PC-3 (cell line): Measurements from ENCODE around the gene VPS52. TPM values are rescaled to one million over a fixed set of nuclear protein-coding genes. Genes with fewer than 3 reads are reported as not detected.
A peak's percentile ranks its signal among the peaks of the same experiment; 100 is the strongest.

Experiments
- ATAC-seq: fragments of 200-7000 bp; cut with Tn5 transposase; 2 replicates; pipeline ENCODE4 v1.9.1; 2020; ENCODE audit warnings: mild to moderate bottlenecking, moderate library complexity
- BruUV-seq: library from RNA; stranded (reverse); fragments of 400-500 nt; replicated peaks from 2 replicates; lab custom pipeline; 2021; lab: Mats Ljungman, UMichigan
- CTCF ChIA-PET: fragments of 300-600 bp; sonication (Branson Sonifier 250); formaldehyde crosslinking; loops from one replicate; lab custom pipeline; 2022; ENCODE audit warnings: antibody characterized with exemption; lab: Charles Lee
- POLR2A ChIA-PET: fragments of 300-600 bp; sonication (Branson Sonifier 250); formaldehyde crosslinking; loops from one replicate; lab custom pipeline; 2022; ENCODE audit warnings: antibody characterized with exemption; ENCODE audit not compliant: unreplicated experiment; lab: Charles Lee
- DNase-seq: peaks from one replicate; pipeline ENCODE4 v3.0.0-alpha.2; 2015
- H2AFZ ChIP-seq: fragments of 300-600 bp; sonication (generic); 2 replicates; pipeline ENCODE4 v1.6.0; 2016; ENCODE audit warnings: antibody characterized with exemption, low read length
- H3F3A ChIP-seq: fragments of 300-600 bp; sonication (generic); one replicate; pipeline ENCODE4 v1.6.0; 2017; ENCODE audit warnings: antibody characterized with exemption, low read length, control low read depth, mild to moderate bottlenecking; ENCODE audit not compliant: unreplicated experiment
- H3K27ac ChIP-seq: fragments of 300-600 bp; sonication (generic); 2 replicates; pipeline ENCODE4 v1.5.1; 2016; ENCODE audit warnings: mild to moderate bottlenecking, low read length
- H3K27me3 ChIP-seq: fragments of 300-600 bp; sonication (generic); 2 replicates; pipeline ENCODE4 v1.6.1; 2016; ENCODE audit warnings: low read length, mixed read lengths
- H3K36me3 ChIP-seq: fragments of 300-600 bp; sonication (generic); 2 replicates; pipeline ENCODE4 v1.6.1; 2016; ENCODE audit warnings: low read depth, mixed run types, low read length, mixed read lengths
- H3K4me1 ChIP-seq: fragments of 300-600 bp; sonication (generic); 2 replicates; pipeline ENCODE4 v1.5.1; 2016; ENCODE audit warnings: low read length; ENCODE audit not compliant: insufficient read depth
- H3K4me2 ChIP-seq: fragments of 300-600 bp; sonication (generic); 2 replicates; pipeline ENCODE4 v1.6.0; 2016; ENCODE audit warnings: low read length
- H3K4me3 ChIP-seq: fragments of 300-600 bp; sonication (generic); 2 replicates; pipeline ENCODE4 v1.5.1; 2016; ENCODE audit warnings: mild to moderate bottlenecking, low read length, mixed read lengths
- H3K79me2 ChIP-seq: fragments of 300-600 bp; sonication (generic); 2 replicates; pipeline ENCODE4 v1.6.1; 2017; ENCODE audit warnings: low read length, mixed read lengths
- H3K9ac ChIP-seq: fragments of 300-600 bp; sonication (generic); 2 replicates; pipeline ENCODE4 v1.6.0; 2016; ENCODE audit warnings: mild to moderate bottlenecking, low read length
- H3K9me2 ChIP-seq: fragments of 300-600 bp; sonication (generic); replicated peaks from 2 replicates; pipeline ENCODE4 v1.6.1; 2016; ENCODE audit warnings: mixed run types, low read length, mixed read lengths
- H3K9me3 ChIP-seq: fragments of 300-600 bp; sonication (generic); 2 replicates; pipeline ENCODE4 v1.6.1; 2016; ENCODE audit warnings: low read length, mixed read lengths
- H4K20me1 ChIP-seq: fragments of 300-600 bp; sonication (generic); 2 replicates; pipeline ENCODE4 v1.6.1; 2016; ENCODE audit warnings: low read length, mixed read lengths
- EZH2 ChIP-seq: fragments of 300-600 bp; sonication (generic); IDR thresholded peaks from one replicate; pipeline ENCODE4 v1.6.1; 2017; ENCODE audit warnings: antibody characterized with exemption, mild to moderate bottlenecking, low read length; ENCODE audit not compliant: unreplicated experiment
- EZH2phosphoT487 ChIP-seq: fragments of 300-600 bp; sonication (generic); IDR thresholded peaks from 2 replicates; pipeline ENCODE4 v1.6.1; 2018; ENCODE audit warnings: mild to moderate bottlenecking, antibody characterized with exemption, low read length, borderline replicate concordance
- intact Hi-C: fragments of 100-400 bp; cut with micrococcal nuclease; formaldehyde crosslinking; loops from 2 replicates; pipeline ENCODE4 v1.9.0; 2023
- total RNA-seq: library from RNA; depleted of rRNA; stranded (reverse); fragments of >200 nt; gene quantifications from 2 replicates; pipeline ENCODE4 v1.2.3, GENCODE V29; 2014
- TF ChIP-seq, protein P1 (sequence below): fragments of 300-600 bp; sonication (generic); conservative IDR thresholded peaks from 2 replicates; pipeline ENCODE4 v1.5.1; 2017; ENCODE audit warnings: antibody characterized with exemption, low read depth, mild to moderate bottlenecking, low read length

The VPS52 gene
- total RNA-seq, 1 experiment from 2014 or later: 33.7 TPM

DNA sequence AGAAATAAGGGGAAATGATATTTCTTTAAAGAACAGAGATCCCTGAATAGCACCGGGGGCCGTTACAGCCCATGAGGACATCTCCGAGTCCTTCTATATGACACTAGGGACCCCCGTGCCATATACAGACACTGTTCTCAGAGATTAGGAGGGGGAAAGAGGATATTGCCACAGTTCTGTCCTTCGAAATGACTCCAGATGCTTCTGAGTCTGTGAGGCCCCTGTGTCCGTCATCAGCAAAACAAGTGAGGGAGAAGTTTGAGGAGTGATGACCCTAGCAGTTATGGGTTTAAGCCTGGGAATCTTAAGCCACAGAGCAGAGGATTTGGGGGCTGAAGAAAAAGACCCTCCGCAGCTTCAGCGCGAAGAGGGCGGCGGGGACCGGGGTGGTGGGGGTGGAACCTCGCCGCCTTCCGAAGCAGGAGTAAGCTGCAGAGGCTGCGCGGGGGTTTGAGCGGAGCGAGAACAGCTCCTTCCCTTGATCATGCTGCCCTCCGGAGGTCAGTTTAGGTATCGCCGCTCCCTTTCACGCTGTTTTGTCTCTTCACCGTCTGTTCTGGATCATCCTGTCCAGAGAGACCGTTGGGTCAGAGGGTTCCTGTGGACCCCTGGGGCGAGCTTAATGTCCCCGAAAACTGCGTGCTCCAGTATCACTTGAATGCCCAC lies 23.6 kb downstream of the VPS52 start:
- Histone ChIP-seq H4K20me1 (no peaks in the 10 kb centered on the region), H3K4me2 (peak overlapping the region; percentile 89), H3K79me2 (no peaks in the 10 kb centered on the region), H3F3A (peaks cover 7% of the 10 kb centered on the region), H3K27me3 (0 out of 2 replicates have a peak, but pooled peaks cover 5% of the 10 kb centered on the region), H3K4me3 (peak overlapping the region; percentile 70), H3K9me3 (no peaks in the 10 kb centered on the region), H3K27ac (peak overlapping the region; percentile 29), H3K4me1 (peaks cover 30% of the 10 kb centered on the region), H3K36me3 (no peaks in the 10 kb centered on the region), H2AFZ (peak overlapping the region; percentile 70), H3K9me2 (no peaks in the 10 kb centered on the region), H3K9ac (peak overlapping the region; percentile 38; the same call in 1 of the 2 replicates)
- DNase-seq (peak; percentile 94), ATAC-seq (peak; percentile 45)
- CTCF ChIA-PET: interaction anchor here (0.6 to 1.3 kb wide), 5 partner anchors 42 to 257 kb away, joined by 3 to 7 read pairs (median 3); no protein-coding TSS in a partner anchor
- intact Hi-C loops: loop anchor here (1.0 to 2.0 kb wide), 4 partner anchors 41 to 234 kb away; no protein-coding TSS in a partner anchor
- BruUV-seq: no TSS peak
- TF ChIP-seq EZH2 (no peak), EZH2phosphoT487 (no peak)
- TF ChIP-seq, protein P1, sequence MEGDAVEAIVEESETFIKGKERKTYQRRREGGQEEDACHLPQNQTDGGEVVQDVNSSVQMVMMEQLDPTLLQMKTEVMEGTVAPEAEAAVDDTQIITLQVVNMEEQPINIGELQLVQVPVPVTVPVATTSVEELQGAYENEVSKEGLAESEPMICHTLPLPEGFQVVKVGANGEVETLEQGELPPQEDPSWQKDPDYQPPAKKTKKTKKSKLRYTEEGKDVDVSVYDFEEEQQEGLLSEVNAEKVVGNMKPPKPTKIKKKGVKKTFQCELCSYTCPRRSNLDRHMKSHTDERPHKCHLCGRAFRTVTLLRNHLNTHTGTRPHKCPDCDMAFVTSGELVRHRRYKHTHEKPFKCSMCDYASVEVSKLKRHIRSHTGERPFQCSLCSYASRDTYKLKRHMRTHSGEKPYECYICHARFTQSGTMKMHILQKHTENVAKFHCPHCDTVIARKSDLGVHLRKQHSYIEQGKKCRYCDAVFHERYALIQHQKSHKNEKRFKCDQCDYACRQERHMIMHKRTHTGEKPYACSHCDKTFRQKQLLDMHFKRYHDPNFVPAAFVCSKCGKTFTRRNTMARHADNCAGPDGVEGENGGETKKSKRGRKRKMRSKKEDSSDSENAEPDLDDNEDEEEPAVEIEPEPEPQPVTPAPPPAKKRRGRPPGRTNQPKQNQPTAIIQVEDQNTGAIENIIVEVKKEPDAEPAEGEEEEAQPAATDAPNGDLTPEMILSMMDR: peak; percentile 83
- POLR2A ChIA-PET: interaction anchor here (0.6 to 0.8 kb wide), 3 partner anchors 13 to 43 kb away, joined by 4 to 7 read pairs (median 6); partner anchors contain the start of genes B3GALT4 and HSD17B8

DNA sequence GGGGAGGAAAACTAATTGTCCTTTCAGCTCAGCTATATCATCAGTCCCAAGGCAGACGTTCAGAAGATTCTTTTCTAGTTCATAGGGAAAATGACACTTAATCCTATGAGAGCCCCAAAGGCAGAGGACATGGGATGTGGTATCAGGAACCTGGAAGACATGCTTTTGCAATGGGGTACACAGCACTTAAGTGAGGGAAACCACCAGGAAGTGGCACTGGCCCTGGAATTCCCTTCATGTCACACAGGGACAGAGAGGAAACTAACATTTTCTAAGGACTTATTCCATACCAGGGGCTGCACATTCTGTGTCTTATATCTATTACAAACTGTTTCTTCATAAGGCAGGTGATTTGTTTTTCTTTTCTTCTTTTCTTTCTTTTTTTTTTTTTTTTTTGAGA lies 28.2 kb downstream of the VPS52 start:
- BruUV-seq: no TSS peak
- Histone ChIP-seq H3K4me3 (no peak overlapping the region), H3K9me3 (no peaks in the 10 kb centered on the region), H4K20me1 (no peaks in the 10 kb centered on the region), H3K9me2 (no peaks in the 10 kb centered on the region), H3K36me3 (no peaks in the 10 kb centered on the region), H2AFZ (no peak overlapping the region), H3K27me3 (peaks cover 23% of the 10 kb centered on the region; the same call in 1 of the 2 replicates), H3K27ac (no peak overlapping the region), H3K9ac (no peak overlapping the region), H3K79me2 (no peaks in the 10 kb centered on the region), H3K4me1 (peaks cover 5% of the 10 kb centered on the region; the same call in 1 of the 2 replicates), H3F3A (no peaks in the 10 kb centered on the region), H3K4me2 (no peak overlapping the region)
- intact Hi-C loops: no loop called here
- TF ChIP-seq EZH2phosphoT487 (no peak), EZH2 (no peak)
- TF ChIP-seq, protein P1: no peak
- no peak for DNase-seq
- CTCF ChIA-PET: no interaction called here
- POLR2A ChIA-PET: no interaction called here
- ATAC-seq: no peak

DNA sequence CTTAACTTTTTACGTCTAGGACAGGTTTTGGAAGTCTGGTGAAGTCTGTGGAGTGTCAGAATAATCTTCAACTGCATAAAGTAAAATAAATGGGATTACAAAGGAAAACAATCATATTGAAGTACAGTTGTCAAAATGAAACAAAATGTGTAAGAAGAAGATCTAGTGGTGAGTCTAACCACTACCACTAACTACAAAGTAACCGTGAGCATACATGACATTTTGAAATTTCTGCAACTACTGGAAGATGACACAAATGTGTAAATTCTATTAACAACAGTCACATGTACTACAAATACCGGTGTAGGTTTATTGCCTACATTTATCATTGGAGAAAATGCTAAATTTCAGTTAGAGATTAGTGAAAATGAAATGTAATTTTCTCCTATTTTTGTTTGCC lies 29.7 kb downstream of the VPS52 start:
- Histone ChIP-seq H3K9me2 (no peaks in the 10 kb centered on the region), H2AFZ (no peak overlapping the region), H3F3A (no peaks in the 10 kb centered on the region), H3K36me3 (no peaks in the 10 kb centered on the region), H3K4me1 (no peaks in the 10 kb centered on the region), H3K4me3 (no peak overlapping the region), H3K9ac (no peak overlapping the region), H3K9me3 (no peaks in the 10 kb centered on the region), H4K20me1 (no peaks in the 10 kb centered on the region), H3K4me2 (no peak overlapping the region), H3K27ac (no peak overlapping the region), H3K79me2 (no peaks in the 10 kb centered on the region), H3K27me3 (peaks cover 23% of the 10 kb centered on the region; the same call in 1 of the 2 replicates)
- TF ChIP-seq, protein P1: no peak
- no peak for DNase-seq
- ChIA-PET POLR2A (no interaction called here), CTCF (no interaction called here)
- intact Hi-C loops: no loop called here
- no peak for ATAC-seq
- BruUV-seq: no TSS peak
